ENCODE measurements around the gene LRSAM1. TPM values are rescaled to one million over a fixed set of nuclear protein-coding genes. Genes with fewer than 3 reads are reported as not detected.

LRSAM1 gene
- polyA plus RNA-seq, 1 experiment: 5.2 TPM

GRCh38 chr9:127415657-127416056 is 35.7 kb upstream of the LRSAM1 start:
- ChIA-PET POLR2A (no interaction called here), CTCF (interaction anchor here (1.9 kb wide), 1 partner anchor 17 kb away, joined by 6 read pairs; no protein-coding TSS in a partner anchor)
- no peak for TF ChIP-seq CTCF (IDR thresholded peaks at IDR 0.05; ENCODE audit: insufficient read depth, low read depth, low read length)
- Histone ChIP-seq H3K4me3 (ENCODE audit: low read depth, low read length) (no peak overlapping the region), H3K36me3 (ENCODE audit: control insufficient read depth, insufficient read depth, low read length) (no peaks in the 10 kb centered on the region), H3K27me3 (ENCODE audit: control insufficient read depth, insufficient read depth, low read length) (no peaks in the 10 kb centered on the region)
- no peak for DNase-seq (ENCODE audit: low read depth)

GRCh38 chr9:127417131-127418036 is 33.9 kb upstream of the LRSAM1 start:
- ChIA-PET POLR2A (no interaction called here), CTCF (interaction anchor here (1.3 to 1.9 kb wide), 2 partner anchors 18 to 20 kb away, joined by 4 to 6 read pairs; partner anchors contain the start of gene SLC2A8)
- TF ChIP-seq CTCF (IDR thresholded peaks at IDR 0.05; ENCODE audit: insufficient read depth, low read depth, low read length): no peak
- DNase-seq (ENCODE audit: low read depth): peak; percentile 75
- Histone ChIP-seq H3K27me3 (ENCODE audit: control insufficient read depth, insufficient read depth, low read length) (no peaks in the 10 kb centered on the region), H3K36me3 (ENCODE audit: control insufficient read depth, insufficient read depth, low read length) (no peaks in the 10 kb centered on the region), H3K4me3 (ENCODE audit: low read depth, low read length) (no peak overlapping the region)

GRCh38 chr9:127418037-127418471 is 33.3 kb upstream of the LRSAM1 start:
- H3K4me3 ChIP-seq (ENCODE audit: low read depth, low read length): no peak overlapping the region
- no peaks in the 10 kb centered on the region for H3K27me3 ChIP-seq (ENCODE audit: control insufficient read depth, insufficient read depth, low read length)
- no peaks in the 10 kb centered on the region for H3K36me3 ChIP-seq (ENCODE audit: control insufficient read depth, insufficient read depth, low read length)
- no peak for DNase-seq (ENCODE audit: low read depth)
- ChIA-PET POLR2A (no interaction called here), CTCF (interaction anchor here (0.7 to 1.3 kb wide), 2 partner anchors 21 to 119 kb away, joined by 3 to 4 read pairs; partner anchors contain the start of gene SLC2A8)
- TF ChIP-seq CTCF (IDR thresholded peaks at IDR 0.05; ENCODE audit: insufficient read depth, low read depth, low read length): no peak

- no peak overlapping the region for H3K4me3 ChIP-seq (ENCODE audit: low read depth, low read length)
- CTCF ChIA-PET: no interaction called here
- TF ChIP-seq CTCF (IDR thresholded peaks at IDR 0.05; ENCODE audit: insufficient read depth, low read depth, low read length): no peak
These were observed 32.0 kb upstream of the LRSAM1 start for GRCh38 chr9:127419348-127419747.

GRCh38 chr9:127421057-127421456 is 30.3 kb upstream of the LRSAM1 start:
- H3K27me3 ChIP-seq (ENCODE audit: control insufficient read depth, insufficient read depth, low read length): no peaks in the 10 kb centered on the region
- no peak for TF ChIP-seq CTCF (IDR thresholded peaks at IDR 0.05; ENCODE audit: insufficient read depth, low read depth, low read length)
- no peak for DNase-seq (ENCODE audit: low read depth)
- POLR2A ChIA-PET: no interaction called here
- H3K4me3 ChIP-seq (ENCODE audit: low read depth, low read length): no peak overlapping the region
- CTCF ChIA-PET: no interaction called here
- H3K36me3 ChIP-seq (ENCODE audit: control insufficient read depth, insufficient read depth, low read length): no peaks in the 10 kb centered on the region

More at GRCh38 chr9:127419348-127419747, 32.0 kb upstream of the LRSAM1 start:
- no peak for DNase-seq (ENCODE audit: low read depth)
- Histone ChIP-seq H3K36me3 (ENCODE audit: control insufficient read depth, insufficient read depth, low read length) (no peaks in the 10 kb centered on the region), H3K27me3 (ENCODE audit: control insufficient read depth, insufficient read depth, low read length) (no peaks in the 10 kb centered on the region)
- POLR2A ChIA-PET: no interaction called here
